22Rv1 (cell line): ENCODE data around the gene SH3GLB1.

ENCODE experiments used
- H3K27ac ChIP-seq: fragments of 450-650 bp; 2 replicates; pipeline ENCODE4 v1.5.1; 2017
- CTCF ChIP-seq: fragments of 450-650 bp; IDR thresholded peaks from 2 replicates; pipeline ENCODE4 v1.5.1; 2017; ENCODE audit warnings: mild to moderate bottlenecking
- ZFX ChIP-seq: fragments of 450-650 bp; IDR thresholded peaks from 2 replicates; pipeline ENCODE4 v1.6.1; 2017; ENCODE audit warnings: antibody characterized with exemption, borderline replicate concordance

The SH3GLB1 gene

GRCh38 chr1:86712088-86712860 is 7.9 kb downstream of the SH3GLB1 start:
- TF ChIP-seq ZFX (no peak), CTCF (no peak)
- no peak overlapping the region for H3K27ac ChIP-seq

- no peak for TF ChIP-seq CTCF
- TF ChIP-seq ZFX, result no peak
- H3K27ac ChIP-seq, result no peak overlapping the region
These were observed 9.1 kb downstream of the SH3GLB1 start for GRCh38 chr1:86713477-86713876.

GRCh38 chr1:86714159-86714558 is 9.8 kb downstream of the SH3GLB1 start:
- no peak overlapping the region for H3K27ac ChIP-seq

DNA sequence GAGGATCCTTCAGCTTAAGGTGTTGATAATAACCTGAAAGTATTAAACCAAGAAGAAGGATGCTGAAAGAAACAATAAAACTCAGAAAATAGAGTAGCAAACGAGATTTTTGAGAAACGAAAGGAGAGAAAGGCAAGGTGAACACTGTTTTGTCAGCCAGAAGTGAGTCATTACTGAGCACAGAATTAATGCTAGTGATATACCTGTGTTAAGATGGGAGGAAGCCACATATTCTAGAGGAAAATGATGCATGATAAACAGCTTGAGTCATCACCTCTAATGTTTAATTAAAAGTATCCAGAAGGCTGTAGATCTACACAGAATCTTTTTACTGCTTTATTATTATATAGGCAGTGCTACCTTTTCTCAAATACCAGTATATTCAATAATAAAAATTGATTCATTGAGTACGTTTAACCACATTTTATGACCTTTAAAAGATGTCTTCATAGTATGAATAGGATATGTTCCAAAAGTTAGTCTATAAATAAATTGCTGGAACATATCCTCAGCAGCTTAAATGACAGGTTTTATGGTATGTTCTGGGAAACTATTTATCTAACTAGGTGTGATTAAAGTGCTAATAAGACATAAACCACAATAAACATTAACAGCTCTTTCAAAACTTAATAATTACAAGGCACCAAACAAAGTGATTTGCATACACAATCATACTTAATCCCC is 10.3 kb downstream of the SH3GLB1 start:
- no peak overlapping the region for H3K27ac ChIP-seq

More at GRCh38 chr1:86714159-86714558, 9.8 kb downstream of the SH3GLB1 start:
- TF ChIP-seq CTCF (no peak), ZFX (no peak)

DNA sequence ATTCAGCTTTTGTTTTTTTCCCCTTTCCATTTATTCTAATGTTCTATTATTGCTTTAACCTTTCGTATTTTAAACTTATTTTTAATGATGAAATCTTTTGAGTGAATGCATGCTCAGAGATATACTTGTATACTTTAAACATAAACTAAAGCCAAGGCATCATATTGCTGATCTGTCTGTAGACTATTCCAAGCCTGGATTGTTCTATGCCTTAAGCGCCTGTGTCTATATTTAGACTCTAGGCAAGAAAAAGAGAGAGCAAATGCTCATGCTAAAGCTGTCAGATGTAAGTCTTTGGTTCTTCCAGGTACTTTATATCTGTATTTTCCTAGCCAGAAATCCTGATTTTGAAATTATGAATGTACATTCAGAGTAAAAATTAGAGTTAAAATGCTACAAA is 14.4 kb downstream of the SH3GLB1 start:
- TF ChIP-seq ZFX, result no peak
- TF ChIP-seq CTCF, result no peak
- H3K27ac ChIP-seq, result no peak overlapping the region

More for the DNA sequence above, 10.3 kb downstream of the SH3GLB1 start:
- TF ChIP-seq CTCF (no peak), ZFX (no peak)

DNA sequence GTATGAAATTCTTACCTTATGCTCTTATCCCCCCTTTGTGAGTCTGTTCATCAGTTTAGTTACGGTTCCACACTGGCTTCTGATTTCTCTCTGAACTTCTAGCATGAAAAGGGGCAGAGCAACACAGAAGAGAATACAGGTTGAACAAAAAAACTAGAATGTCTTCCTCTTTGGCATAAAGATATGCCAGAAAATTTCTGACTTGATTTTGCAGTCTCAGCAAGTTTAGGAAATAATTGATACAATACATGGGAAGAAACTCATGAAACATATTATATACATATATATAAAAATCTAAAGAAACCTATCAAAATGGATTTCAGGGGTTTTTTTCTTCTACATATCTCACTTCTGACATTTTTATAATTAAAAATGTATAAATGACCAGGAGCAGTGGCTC is 27.0 kb downstream of the SH3GLB1 start:
- no peak overlapping the region for H3K27ac ChIP-seq
- TF ChIP-seq ZFX (no peak), CTCF (no peak)

DNA sequence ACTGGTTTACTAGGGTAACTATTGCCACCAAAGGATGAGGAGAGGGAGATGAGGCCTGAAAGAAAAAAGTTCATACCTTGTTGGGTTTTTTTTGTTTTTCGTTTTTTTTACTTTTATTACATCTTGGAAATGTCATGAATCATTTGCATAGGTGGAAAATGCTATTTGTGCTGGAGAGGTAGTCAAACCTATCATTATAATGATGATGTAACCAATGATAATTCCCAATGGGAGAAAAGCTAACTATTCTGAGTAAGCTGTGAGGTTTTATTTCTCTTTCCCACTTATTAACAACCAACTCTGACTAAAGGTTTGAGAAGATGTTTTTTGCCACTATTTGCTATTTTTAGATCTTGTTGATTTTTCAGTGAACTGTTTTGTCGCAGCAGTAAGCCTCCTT is 29.0 kb downstream of the SH3GLB1 start:
- no peak for TF ChIP-seq ZFX
- no peak for TF ChIP-seq CTCF
- no peak overlapping the region for H3K27ac ChIP-seq
